OCI-LY3 (cell line): ENCODE measurements around the gene IRAK2.

ENCODE experiments used
- CTCF ChIP-seq: fragments of 200-600, 300-600 bp; sonication (generic); IDR thresholded peaks from 2 replicates; pipeline ENCODE4 v1.5.1; 2014; ENCODE audit warnings: antibody characterized with exemption, low read length, low read depth
- EZH2phosphoT487 ChIP-seq: fragments of 200-600 bp; shearing (Covaris generic); IDR thresholded peaks from 2 replicates; pipeline ENCODE4 v1.6.1; 2018; ENCODE audit warnings: antibody characterized with exemption, mixed run types, low read depth

DNA sequence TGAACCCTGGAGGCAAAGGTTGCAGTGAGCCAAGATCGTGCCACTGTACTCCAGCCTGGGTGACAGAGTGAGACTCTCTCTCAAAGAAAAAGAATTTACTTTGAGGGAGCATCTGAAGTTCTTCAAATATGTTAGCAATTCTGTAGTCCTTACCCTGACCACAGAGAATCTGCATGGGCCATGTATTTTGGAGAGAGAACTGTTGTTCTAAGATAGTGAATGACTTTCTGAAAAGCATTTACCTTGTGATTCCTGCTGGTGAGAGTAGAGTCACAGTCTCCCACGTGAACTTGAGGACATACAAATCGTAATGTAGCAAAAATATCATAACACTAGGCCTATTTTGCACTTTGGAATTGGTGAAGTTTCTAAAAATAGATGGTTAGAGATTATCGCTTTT lies 45.3 kb upstream of the IRAK2 start:
- TF ChIP-seq CTCF: no peak
- TF ChIP-seq EZH2phosphoT487: no peak
